Hepatic stellate cell (primary cell): ENCODE data around the gene SGO1.
"Not testable (repeated sequence)": the region's sequence is repeated elsewhere in the genome, so short reads cannot be mapped to it uniquely, and the experiment has no call there.

Source experiments
- DNase-seq: peaks from one replicate; pipeline ENCODE4 v3.0.0; 2011; ENCODE audit warnings: low spot score

SGO1 gene

DNA sequence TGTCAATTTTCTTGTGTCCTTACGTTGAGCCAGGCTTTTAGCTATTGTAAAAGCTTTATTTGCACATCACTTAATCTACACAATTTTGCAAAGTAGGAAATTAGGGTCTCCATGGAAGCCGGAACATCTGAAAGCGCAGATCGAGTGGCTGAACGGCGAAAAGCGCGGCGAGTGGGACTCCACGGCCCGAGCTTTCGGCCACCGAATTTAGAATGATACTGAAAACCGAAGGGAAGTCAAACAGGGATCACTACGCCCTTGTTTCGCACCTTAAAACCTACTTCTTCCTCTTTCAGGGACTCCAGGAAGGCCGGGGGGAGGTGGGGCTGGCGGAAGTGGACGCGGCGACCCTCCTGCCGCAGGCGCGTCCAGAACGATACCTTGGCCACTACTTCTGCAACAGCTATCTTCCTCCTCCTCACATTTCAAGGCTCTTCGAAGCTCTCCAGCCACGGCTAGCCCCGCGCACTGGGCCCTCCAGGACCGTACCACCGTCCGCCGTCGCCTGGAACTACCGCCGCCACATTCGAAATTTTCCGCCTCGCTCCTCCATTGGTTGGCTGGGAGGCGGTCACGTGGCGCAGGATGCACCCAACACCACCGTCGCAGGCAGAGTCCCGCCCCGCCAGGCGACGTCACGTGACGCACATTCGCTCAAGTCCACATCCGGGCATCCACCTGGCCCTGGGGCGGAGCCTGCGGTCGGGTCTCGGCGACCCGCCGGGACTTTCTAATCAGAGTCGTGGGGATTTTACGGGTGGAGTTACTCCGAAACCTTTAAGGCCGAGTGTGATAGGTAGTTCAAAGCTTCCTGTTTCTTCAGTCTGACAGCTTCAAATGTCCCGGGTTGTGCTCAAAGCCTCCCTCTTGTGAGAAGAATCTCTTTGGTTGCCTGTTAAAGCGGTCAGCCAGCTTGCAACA is at the start of gene SGO1:
TSS of gene SGO1 (minus strand) at position 528 of the 921 bp plus-strand sequence. CDS start 2,179 bp downstream, outside the sequence.
- DNase-seq: peak; percentile 95

GRCh38 chr3:20235796-20236195 is 49.8 kb upstream of the SGO1 start:
- DNase-seq: no peak

DNA sequence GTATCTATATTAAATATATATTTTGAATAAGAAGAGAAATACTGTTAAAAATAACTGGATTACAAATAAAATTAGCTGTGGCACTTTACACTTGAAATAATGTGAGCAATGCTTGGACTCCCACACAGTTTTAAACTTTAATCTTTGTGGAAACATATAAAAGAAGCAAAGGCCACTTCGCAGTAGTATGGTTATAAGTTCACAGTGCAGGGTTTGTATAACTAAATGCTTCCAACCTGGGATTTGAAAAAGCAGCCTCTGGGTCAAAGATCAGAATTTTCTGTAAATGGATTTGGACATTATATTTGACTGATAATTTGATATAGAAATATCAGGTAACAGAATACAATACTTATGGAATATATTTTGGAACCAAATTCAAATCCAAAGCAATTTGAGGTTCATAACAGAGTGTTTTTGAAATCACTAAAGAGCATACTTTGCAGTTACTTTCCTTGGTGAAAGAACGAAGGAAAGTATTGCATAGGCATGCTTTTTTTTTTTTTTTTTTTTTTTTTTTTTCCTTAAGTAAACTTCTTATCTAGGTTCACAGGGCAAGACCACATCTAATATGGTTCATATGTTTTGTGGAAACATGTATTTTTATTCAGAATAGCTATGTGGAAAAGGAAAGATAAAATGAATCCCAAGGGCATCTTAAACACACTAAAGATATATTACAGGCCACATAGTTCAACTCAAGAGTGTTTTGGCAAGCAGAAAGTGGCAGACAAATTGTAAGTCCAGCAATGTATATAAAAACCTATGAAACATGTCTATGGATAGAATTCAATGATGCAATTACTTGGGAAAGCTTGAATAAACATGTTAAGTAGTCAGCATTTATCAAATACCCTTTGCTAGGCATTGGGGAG is 47.1 kb upstream of the SGO1 start:
- no peak for DNase-seq

- DNase-seq: no peak
These were observed 44.9 kb upstream of the SGO1 start for GRCh38 chr3:20230954-20231353.

- DNase-seq: no peak
These were observed 39.8 kb upstream of the SGO1 start for GRCh38 chr3:20225769-20226168.

- no peak for DNase-seq
These were observed 36.3 kb upstream of the SGO1 start for GRCh38 chr3:20222274-20222673.

DNA sequence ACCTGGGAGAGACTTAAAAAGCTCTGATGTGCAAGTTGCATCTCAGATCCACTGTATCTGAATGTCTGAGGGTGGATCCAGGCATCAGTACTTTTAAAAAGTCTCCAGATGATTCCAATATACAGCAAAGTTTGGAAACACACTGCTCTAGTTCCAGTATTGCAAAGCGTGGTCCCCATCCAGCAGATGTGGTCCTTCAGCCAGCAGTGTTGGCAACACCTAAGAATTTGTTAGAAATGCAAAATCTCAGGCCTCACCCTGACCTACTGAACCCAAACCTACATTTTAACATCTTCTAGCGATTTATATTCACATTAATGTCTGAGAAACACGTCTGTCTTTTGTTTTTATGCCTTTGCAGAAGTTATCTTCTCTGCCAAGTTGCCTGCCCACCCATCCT is 32.2 kb upstream of the SGO1 start:
- no peak for DNase-seq

DNA sequence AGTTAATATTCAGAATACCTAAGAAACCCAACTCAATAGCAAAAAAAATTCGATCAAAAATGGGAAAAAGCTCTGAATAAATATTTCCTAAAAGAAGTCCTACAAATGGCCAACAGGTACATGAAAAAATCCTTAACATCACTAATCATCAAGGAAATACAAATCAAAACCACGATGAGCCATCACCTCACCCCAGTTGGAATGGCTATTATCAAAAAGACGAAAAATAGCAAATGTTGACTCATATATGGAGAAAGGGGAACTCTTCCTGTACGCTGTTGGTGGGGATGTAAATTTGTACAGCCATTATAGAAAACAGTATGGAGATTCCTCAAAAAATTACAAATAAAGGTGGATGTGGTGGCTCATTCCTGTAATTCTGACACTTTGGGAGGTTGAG is 29.6 kb upstream of the SGO1 start:
- DNase-seq: no peak

DNA sequence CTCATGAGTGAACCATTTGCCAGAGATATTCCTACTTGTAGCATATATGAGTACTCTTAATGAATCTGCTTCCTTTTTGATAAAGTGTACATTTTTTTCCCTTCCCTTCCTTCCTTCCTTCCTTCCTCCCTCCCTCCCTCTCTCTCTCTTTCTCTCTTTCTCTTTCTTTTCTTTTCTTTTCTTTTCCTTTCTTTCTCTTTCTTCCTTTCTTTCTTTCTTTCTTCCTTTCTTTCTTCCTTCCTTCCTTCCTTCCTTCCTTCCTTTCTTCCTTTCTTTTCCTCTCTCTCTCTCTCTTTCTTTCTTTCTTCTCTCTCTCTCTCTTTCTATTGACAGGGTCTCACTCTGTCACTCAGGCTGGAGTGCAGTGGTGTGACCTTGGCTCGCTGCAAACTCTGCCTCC is 27.5 kb upstream of the SGO1 start:
- not testable (repeated sequence) for DNase-seq

GRCh38 chr3:20207945-20208344 is 21.9 kb upstream of the SGO1 start:
- DNase-seq: not testable (repeated sequence)

DNA sequence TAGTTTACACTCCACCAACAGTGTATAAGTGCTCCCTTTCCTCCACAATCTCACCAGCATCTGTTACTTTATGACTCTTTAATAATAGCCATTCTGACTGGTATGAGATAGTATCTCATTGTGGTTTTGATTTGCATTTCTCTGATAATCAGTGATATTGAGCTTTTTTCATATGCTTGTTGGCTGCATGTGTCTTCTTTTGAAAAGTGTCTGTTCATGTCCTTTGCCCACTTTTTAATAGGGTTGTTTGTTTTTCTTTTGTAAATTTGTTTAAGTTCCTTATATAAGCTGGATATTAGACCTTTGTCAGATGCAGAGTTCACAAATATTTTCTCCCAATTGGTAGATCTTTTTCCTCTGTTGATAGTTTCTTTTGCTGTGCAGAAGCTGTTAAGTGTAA is 19.9 kb upstream of the SGO1 start:
- not testable (repeated sequence) for DNase-seq

DNA sequence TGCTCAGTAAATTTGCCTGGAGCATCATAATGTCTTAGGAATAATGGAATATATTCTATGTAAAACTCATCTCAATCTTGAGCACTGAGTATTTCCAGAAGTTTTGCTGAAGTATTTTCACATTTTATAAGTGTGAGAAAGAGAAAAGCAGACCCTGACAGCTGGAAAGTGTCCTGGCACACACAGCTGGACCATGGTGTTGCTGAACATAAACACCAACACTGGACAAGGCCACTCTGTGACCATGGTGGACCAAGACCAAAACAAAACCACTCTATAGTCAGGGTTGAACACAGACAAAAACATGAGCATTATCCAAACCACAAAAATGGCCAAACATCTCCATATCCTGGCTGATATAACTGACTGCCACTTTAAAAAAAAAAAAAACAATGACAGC is 15.1 kb upstream of the SGO1 start:
- DNase-seq: no peak

DNA sequence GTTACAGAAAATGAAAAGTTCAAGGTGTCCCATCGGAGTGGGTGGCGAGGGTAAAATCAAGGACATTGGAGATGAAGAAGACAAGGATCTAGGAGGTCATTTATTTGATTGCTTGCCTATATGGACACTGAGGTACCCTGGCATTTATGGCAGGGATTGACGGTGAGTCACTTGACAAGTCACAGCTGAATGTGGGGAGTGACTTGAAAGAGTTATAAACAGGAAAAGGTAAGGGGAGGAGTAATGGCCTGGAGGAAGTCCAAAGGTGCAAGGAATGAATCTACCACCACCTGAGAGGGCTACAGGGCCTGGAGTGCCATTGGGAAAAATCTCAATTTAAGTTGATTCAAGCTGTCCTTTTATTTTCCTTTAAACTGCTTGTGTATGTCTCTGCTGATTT is 11.8 kb upstream of the SGO1 start:
- DNase-seq: no peak

DNA sequence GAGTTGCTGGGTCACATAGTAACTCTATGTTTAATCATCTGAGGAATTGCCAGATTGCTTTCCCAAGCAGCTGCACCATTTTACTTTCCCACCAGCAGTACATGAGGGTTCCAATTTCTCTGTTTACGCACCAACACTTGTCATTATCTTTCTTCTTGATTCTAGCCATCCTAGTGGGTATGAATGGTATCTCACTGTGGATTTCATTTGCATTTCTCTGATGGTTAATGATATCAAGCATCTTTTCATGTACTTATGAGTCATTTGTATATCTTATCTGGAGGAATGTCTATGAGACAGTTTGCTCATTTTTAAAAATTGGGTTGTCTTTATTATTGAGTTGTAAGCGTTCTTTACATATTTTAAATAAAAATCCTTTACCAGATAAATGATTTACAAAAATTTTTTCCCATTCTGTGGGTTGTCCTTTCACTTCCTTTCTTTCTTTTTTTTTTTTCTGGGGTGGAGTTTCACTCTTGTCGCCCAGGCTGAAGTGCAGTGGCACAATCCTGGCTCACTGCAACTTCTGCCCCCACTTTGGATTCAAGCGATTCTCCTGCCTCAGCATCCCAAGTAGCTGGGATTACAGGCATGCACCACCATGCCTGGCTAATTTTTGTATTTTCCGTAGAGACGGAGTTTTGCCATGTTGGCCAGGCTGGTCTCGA is 8.9 kb upstream of the SGO1 start:
- DNase-seq: no peak

DNA sequence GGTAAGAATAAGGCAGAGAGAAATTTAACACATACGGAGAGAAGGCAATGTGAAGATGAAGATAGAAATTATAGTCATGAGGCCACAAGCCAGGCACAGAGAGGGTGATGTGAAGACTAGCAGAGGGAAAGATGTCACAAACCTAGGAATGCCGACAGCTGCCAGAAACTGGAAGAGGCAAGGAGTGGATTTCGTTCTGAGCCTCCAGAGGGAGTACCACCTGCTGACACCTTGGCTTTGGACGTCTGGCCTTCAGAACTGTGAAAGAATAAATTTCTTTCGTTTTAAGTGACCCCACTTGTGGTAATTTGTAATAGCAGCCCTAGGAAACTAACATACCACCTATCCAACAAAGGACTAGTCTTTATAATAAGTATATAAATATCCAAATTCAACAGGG is 5.0 kb upstream of the SGO1 start:
- DNase-seq: no peak

DNA sequence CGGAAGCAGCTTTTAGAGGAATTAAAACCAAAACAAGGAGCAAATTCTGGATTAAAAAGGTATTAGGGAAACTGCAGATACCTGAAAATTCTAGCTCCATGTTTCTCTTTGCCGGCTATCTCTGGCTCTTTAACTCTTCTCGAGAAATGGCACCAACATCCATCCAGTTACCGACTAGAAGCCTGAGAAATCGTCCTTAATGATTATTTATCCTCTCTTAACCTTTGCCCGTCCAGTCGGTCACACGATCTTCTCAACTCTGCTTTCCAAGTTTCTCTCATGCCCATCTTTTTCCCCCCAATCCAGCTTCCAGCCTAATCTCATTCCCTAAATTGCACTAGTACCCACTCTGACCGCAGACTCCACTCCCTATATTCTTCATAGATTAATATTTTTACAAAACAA is 596 bp upstream of the SGO1 start:
- no peak for DNase-seq

- peak; percentile 10 for DNase-seq
These were observed 701 bp downstream of the SGO1 start for GRCh38 chr3:20185331-20185678.

- DNase-seq: no peak
These were observed 3.8 kb downstream of the SGO1 start for GRCh38 chr3:20182206-20182605.

DNA sequence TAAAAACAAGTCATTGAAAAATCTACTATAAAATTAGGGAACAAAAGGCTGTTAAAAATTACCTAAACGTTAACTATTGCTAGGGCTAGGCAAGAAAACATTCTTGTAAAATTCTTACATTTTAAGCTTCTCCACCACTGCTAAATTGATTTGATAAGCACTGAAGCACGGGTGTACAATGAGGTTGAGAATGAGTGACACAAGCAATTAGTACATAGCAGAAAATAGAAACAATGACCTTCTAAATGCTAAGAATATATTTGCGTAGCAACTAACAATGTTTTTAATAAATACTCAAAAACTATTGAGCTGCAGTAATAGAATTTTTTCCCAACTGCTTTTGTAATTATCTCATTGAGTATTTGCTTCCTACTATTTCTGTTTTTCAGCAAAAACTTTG is 4.7 kb downstream of the SGO1 start:
- DNase-seq: no peak

DNA sequence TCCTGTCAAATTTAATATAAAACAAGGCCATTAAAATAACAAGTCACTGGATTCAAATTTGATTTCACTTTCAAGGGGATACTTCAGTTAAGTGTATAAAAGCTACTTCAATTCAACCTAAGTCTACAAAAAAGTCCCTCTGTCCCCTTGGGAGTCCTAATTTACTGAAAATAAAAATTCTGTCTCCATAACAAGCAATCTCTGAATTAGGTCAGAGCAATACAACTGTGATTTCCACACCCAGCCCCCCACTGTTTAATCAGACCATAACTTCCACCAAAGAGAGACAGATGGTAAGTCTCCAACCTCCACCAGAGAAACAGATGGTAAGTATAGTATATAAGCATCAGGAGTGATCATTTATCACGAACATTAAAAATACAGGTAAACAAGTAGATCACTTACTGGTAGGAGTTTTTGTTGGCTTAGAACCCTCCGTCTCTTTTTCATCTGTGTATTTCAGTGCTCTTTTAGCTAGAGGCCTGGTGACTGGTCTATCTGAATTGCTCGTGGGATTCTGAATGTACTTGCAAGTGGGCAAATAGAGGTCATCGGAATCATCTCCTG is 12.1 kb downstream of the SGO1 start:
- no peak for DNase-seq

DNA sequence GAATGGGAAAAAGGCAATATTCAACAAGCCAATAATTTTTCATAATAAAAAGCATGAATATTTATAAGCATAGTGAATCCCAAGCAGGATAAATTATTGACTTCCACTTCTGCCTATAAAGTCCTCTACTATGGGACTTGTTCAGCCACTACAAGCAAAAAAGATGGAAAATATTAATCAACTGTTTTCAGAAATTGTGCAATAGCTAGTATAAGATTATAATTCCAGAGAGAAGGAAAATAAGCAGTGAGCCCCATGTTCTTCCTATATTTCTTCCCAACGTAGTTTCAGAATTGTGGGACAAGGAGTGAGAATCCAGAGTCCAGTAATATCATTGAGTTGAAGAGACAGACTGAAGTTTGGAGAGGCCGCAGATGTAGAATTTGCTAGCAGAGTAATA is 24.3 kb downstream of the SGO1 start:
- DNase-seq: no peak

- no peak for DNase-seq
These were observed 25.8 kb downstream of the SGO1 start for GRCh38 chr3:20160230-20160629.
